Activated naive CD4-positive, alpha-beta T cell treated with anti-CD3 and anti-CD28 coated beads, Interleukin-2, amount 50 U/mL, for 24 hours (primary cell): ENCODE measurements around the gene RIPPLY3.
"Not testable (repeated sequence)": the region's sequence is repeated elsewhere in the genome, so short reads cannot be mapped to it uniquely, and the experiment has no call there.

Experiments used
- H3K27ac Mint-ChIP-seq: one replicate; pipeline ENCODE4 v1.8.0; 2021; ENCODE audit warnings: mild to moderate bottlenecking, mixed read lengths
- H3K27me3 Mint-ChIP-seq: one replicate; pipeline ENCODE4 v1.8.0; 2021; ENCODE audit warnings: mixed read lengths
- H3K36me3 Mint-ChIP-seq: one replicate; pipeline ENCODE4 v1.8.0; 2021; ENCODE audit warnings: mixed read lengths
- H3K4me1 Mint-ChIP-seq: one replicate; pipeline ENCODE4 v1.8.0; 2021; ENCODE audit warnings: mixed read lengths
- H3K4me3 Mint-ChIP-seq: one replicate; pipeline ENCODE4 v1.8.0; 2021; ENCODE audit warnings: mild to moderate bottlenecking, mixed read lengths
- H3K9me3 Mint-ChIP-seq: one replicate; pipeline ENCODE4 v1.8.0; 2021; ENCODE audit warnings: mixed read lengths

The RIPPLY3 gene

GRCh38 chr21:36974851-36975192, 31.7 kb upstream of the RIPPLY3 start:
- H3K4me1 Mint-ChIP-seq: peaks cover 9% of the 10 kb centered on the region
- no peak overlapping the region for H3K27ac Mint-ChIP-seq
- no peak overlapping the region for H3K4me3 Mint-ChIP-seq
- peaks cover 2% of the 10 kb centered on the region for H3K36me3 Mint-ChIP-seq
- H3K27me3 Mint-ChIP-seq: no peaks in the 10 kb centered on the region
- no peaks in the 10 kb centered on the region for H3K9me3 Mint-ChIP-seq

GRCh38 chr21:36976228-36976861, 30.2 kb upstream of the RIPPLY3 start:
- Mint-ChIP-seq H3K27ac (no peak overlapping the region), H3K36me3 (peaks cover 2% of the 10 kb centered on the region), H3K4me3 (no peak overlapping the region), H3K4me1 (peaks cover 19% of the 10 kb centered on the region), H3K9me3 (no peaks in the 10 kb centered on the region), H3K27me3 (no peaks in the 10 kb centered on the region)

GRCh38 chr21:36976882-36977651, 29.4 kb upstream of the RIPPLY3 start:
- no peak overlapping the region for H3K4me3 Mint-ChIP-seq
- H3K27me3 Mint-ChIP-seq: no peaks in the 10 kb centered on the region
- peaks cover 2% of the 10 kb centered on the region for H3K36me3 Mint-ChIP-seq
- no peak overlapping the region for H3K27ac Mint-ChIP-seq
- no peaks in the 10 kb centered on the region for H3K9me3 Mint-ChIP-seq
- H3K4me1 Mint-ChIP-seq: peaks cover 23% of the 10 kb centered on the region

GRCh38 chr21:36980280-36981048, 26.0 kb upstream of the RIPPLY3 start:
- H3K27me3 Mint-ChIP-seq: no peaks in the 10 kb centered on the region
- no peak overlapping the region for H3K27ac Mint-ChIP-seq
- peaks cover 23% of the 10 kb centered on the region for H3K4me1 Mint-ChIP-seq
- peak overlapping the region; percentile 82 for H3K4me3 Mint-ChIP-seq
- H3K36me3 Mint-ChIP-seq: no peaks in the 10 kb centered on the region
- no peaks in the 10 kb centered on the region for H3K9me3 Mint-ChIP-seq

GRCh38 chr21:36981049-36981391, 25.5 kb upstream of the RIPPLY3 start:
- no peak overlapping the region for H3K27ac Mint-ChIP-seq
- peak overlapping the region; percentile 82 for H3K4me3 Mint-ChIP-seq

GRCh38 chr21:36981977-36982700, 24.4 kb upstream of the RIPPLY3 start:
- Mint-ChIP-seq H3K9me3 (no peaks in the 10 kb centered on the region), H3K4me1 (peaks cover 30% of the 10 kb centered on the region), H3K4me3 (no peak overlapping the region), H3K27ac (no peak overlapping the region), H3K27me3 (no peaks in the 10 kb centered on the region), H3K36me3 (no peaks in the 10 kb centered on the region)

More at GRCh38 chr21:36981049-36981391, 25.5 kb upstream of the RIPPLY3 start:
- no peaks in the 10 kb centered on the region for H3K9me3 Mint-ChIP-seq
- H3K27me3 Mint-ChIP-seq: no peaks in the 10 kb centered on the region
- no peaks in the 10 kb centered on the region for H3K36me3 Mint-ChIP-seq
- H3K4me1 Mint-ChIP-seq: peaks cover 29% of the 10 kb centered on the region

GRCh38 chr21:36985751-36986594, 20.5 kb upstream of the RIPPLY3 start:
- Mint-ChIP-seq H3K9me3 (no peaks in the 10 kb centered on the region), H3K4me1 (peaks cover 37% of the 10 kb centered on the region), H3K27me3 (no peaks in the 10 kb centered on the region), H3K27ac (peak overlapping the region; percentile 20), H3K4me3 (no peak overlapping the region), H3K36me3 (no peaks in the 10 kb centered on the region)

- H3K27me3 Mint-ChIP-seq: no peaks in the 10 kb centered on the region
- H3K27ac Mint-ChIP-seq: no peak overlapping the region
- H3K4me1 Mint-ChIP-seq: peaks cover 29% of the 10 kb centered on the region
- peak overlapping the region; percentile 66 for H3K4me3 Mint-ChIP-seq
- no peaks in the 10 kb centered on the region for H3K9me3 Mint-ChIP-seq
- no peaks in the 10 kb centered on the region for H3K36me3 Mint-ChIP-seq
These were observed 18.7 kb upstream of the RIPPLY3 start for GRCh38 chr21:36987845-36988244.

GRCh38 chr21:36988536-36988935, 18.0 kb upstream of the RIPPLY3 start:
- Mint-ChIP-seq H3K27ac (peak overlapping the region; percentile 62), H3K27me3 (no peaks in the 10 kb centered on the region), H3K36me3 (no peaks in the 10 kb centered on the region), H3K4me1 (peaks cover 29% of the 10 kb centered on the region), H3K4me3 (peak overlapping the region; percentile 66), H3K9me3 (no peaks in the 10 kb centered on the region)

- H3K9me3 Mint-ChIP-seq, H3K27me3 Mint-ChIP-seq, H3K36me3 Mint-ChIP-seq: not testable (repeated sequence)
- Mint-ChIP-seq H3K4me3 (peak overlapping the region; percentile 79), H3K4me1 (peaks cover 29% of the 10 kb centered on the region), H3K27ac (peak overlapping the region; percentile 51)
These were observed 17.3 kb upstream of the RIPPLY3 start for GRCh38 chr21:36989199-36989698.

- Mint-ChIP-seq H3K27me3 (no peaks in the 10 kb centered on the region), H3K4me3 (peak overlapping the region; percentile 85), H3K27ac (peak overlapping the region; percentile 96), H3K9me3 (no peaks in the 10 kb centered on the region), H3K4me1 (peaks cover 29% of the 10 kb centered on the region), H3K36me3 (no peaks in the 10 kb centered on the region)
These were observed 16.6 kb upstream of the RIPPLY3 start for GRCh38 chr21:36989699-36990507.

GRCh38 chr21:36990508-36991205, 15.8 kb upstream of the RIPPLY3 start:
- Mint-ChIP-seq H3K4me3 (peak overlapping the region; percentile 85), H3K27ac (peak overlapping the region; percentile 96), H3K9me3 (no peaks in the 10 kb centered on the region), H3K27me3 (no peaks in the 10 kb centered on the region), H3K36me3 (no peaks in the 10 kb centered on the region), H3K4me1 (peaks cover 28% of the 10 kb centered on the region)

GRCh38 chr21:36992671-36993070, 13.8 kb upstream of the RIPPLY3 start:
- no peak overlapping the region for H3K4me3 Mint-ChIP-seq
- H3K9me3 Mint-ChIP-seq: no peaks in the 10 kb centered on the region
- no peaks in the 10 kb centered on the region for H3K27me3 Mint-ChIP-seq
- H3K27ac Mint-ChIP-seq: no peak overlapping the region
- H3K4me1 Mint-ChIP-seq: peaks cover 14% of the 10 kb centered on the region
- no peaks in the 10 kb centered on the region for H3K36me3 Mint-ChIP-seq
